SK-N-SH (cell line): ENCODE data around the gene C18orf32. TPM values are rescaled to one million over a fixed set of nuclear protein-coding genes. Genes with fewer than 3 reads are reported as not detected.

Experiments used
- CTCF ChIA-PET: fragments of 300-600, 350-600 bp; formaldehyde crosslinking; extraction: SDS; loops from one replicate; lab custom pipeline; 2021; lab: Yijun Ruan, JAX
- POLR2A ChIA-PET: fragments of 350-600 bp; sonication (Branson Sonifier 250); formaldehyde crosslinking; extraction: SDS; loops from one replicate; lab custom pipeline; 2020; ENCODE audit warnings: antibody characterized with exemption, inconsistent platforms; lab: Yijun Ruan, JAX
- DNase-seq: peaks from one replicate; pipeline ENCODE4 v3.0.0; 2012
- H2AFZ ChIP-seq: fragments of 200-600 bp; sonication (generic); 2 replicates; pipeline ENCODE4 v1.8.1; 2016; ENCODE audit warnings: antibody characterized with exemption, mild to moderate bottlenecking, low read depth
- H3F3A ChIP-seq: fragments of 200-600 bp; sonication (generic); replicated peaks from 2 replicates; pipeline ENCODE3; 2016; ENCODE audit warnings: antibody characterized with exemption, mild to moderate bottlenecking; ENCODE audit not compliant: insufficient read depth
- H3K27ac ChIP-seq, 2 experiments: fragments of 200-500 bp in 1 of 2; fragments of 200-600 bp in 1 of 2; sonication (Bioruptor generic) in 1 of 2; sonication (generic), shearing (Covaris generic) in 1 of 2; 2 replicates each; pipeline versions ENCODE4 v1.5.1 to v1.6.1; 2014 to 2016; ENCODE audit warnings: low read depth in 2 of 2, inconsistent platforms in 1 of 2, low read length in 1 of 2, mild to moderate bottlenecking in 1 of 2, mixed read lengths in 1 of 2
- H3K27me3 ChIP-seq: fragments of 200-600 bp; sonication (generic), shearing (Covaris generic); 2 replicates; pipeline ENCODE4 v1.6.1; 2016; ENCODE audit warnings: mixed run types; ENCODE audit not compliant: insufficient read depth
- H3K36me3 ChIP-seq, 2 experiments: fragments of 200-500 bp in 1 of 2; fragments of 200-600 bp in 1 of 2; sonication (Bioruptor generic) in 1 of 2; sonication (generic) in 1 of 2; replicated peaks in 1 of 2; 2 replicates each; pipeline versions ENCODE3 to v1.5.1; 2014 to 2016; ENCODE audit warnings: low read length in 1 of 2, mild to moderate bottlenecking in 1 of 2; ENCODE audit not compliant: insufficient read depth in 2 of 2, control insufficient read depth in 1 of 2
- H3K4me1 ChIP-seq, 2 experiments: fragments of 200-500 bp in 1 of 2; fragments of 200-600 bp in 1 of 2; sonication (Bioruptor generic) in 1 of 2; sonication (generic), shearing (Covaris generic) in 1 of 2; 2 replicates each; pipeline versions ENCODE4 v1.5.1 to v1.6.1; 2014 to 2016; ENCODE audit warnings: low read depth in 1 of 2, low read length in 1 of 2, mixed run types in 1 of 2; ENCODE audit not compliant: insufficient read depth in 2 of 2, control insufficient read depth in 1 of 2
- H3K4me2 ChIP-seq: fragments of 200-600 bp; sonication (generic), shearing (Covaris generic); 2 replicates; pipeline ENCODE4 v1.6.1; 2017; ENCODE audit warnings: mixed run types
- H3K4me3 ChIP-seq, 2 experiments: fragments of 200-500 bp in 1 of 2; fragments of 200-600 bp in 1 of 2; sonication (Bioruptor generic) in 1 of 2; sonication (generic), shearing (Covaris generic) in 1 of 2; 2 replicates each; pipeline versions ENCODE4 v1.5.1 to v1.8.1; 2014 to 2016; ENCODE audit warnings: low read depth in 2 of 2, inconsistent platforms in 1 of 2, low read length in 1 of 2, mild to moderate bottlenecking in 1 of 2, mixed read lengths in 1 of 2, moderate library complexity in 1 of 2
- H3K79me2 ChIP-seq: fragments of 200-600 bp; sonication (generic); 2 replicates; pipeline ENCODE4 v1.8.1; 2017; ENCODE audit warnings: mild to moderate bottlenecking; ENCODE audit not compliant: insufficient read depth
- H3K9ac ChIP-seq: fragments of 200-600 bp; sonication (generic); 2 replicates; pipeline ENCODE4 v1.6.1; 2017; ENCODE audit warnings: mixed run types
- H3K9me2 ChIP-seq: fragments of 200-600 bp; sonication (generic); 2 replicates; pipeline ENCODE4 v1.6.1; 2017; ENCODE audit warnings: mixed run types
- H3K9me3 ChIP-seq: fragments of 200-600 bp; sonication (generic); 2 replicates; pipeline ENCODE4 v1.6.1; 2017; ENCODE audit warnings: mixed run types, mild to moderate bottlenecking, moderate library complexity
- H4K20me1 ChIP-seq: fragments of 200-600 bp; sonication (generic); 2 replicates; pipeline ENCODE4 v1.6.1; 2017; ENCODE audit warnings: mild to moderate bottlenecking, mixed run types; ENCODE audit not compliant: insufficient read depth
- ELF1 ChIP-seq: IDR thresholded peaks from 2 replicates; pipeline ENCODE4 v1.4.0; 2012
- EP300 ChIP-seq, 2 experiments: IDR thresholded peaks; 2 replicates each; pipeline versions ENCODE4 v1.4.0 to v1.6.1; 2012; ENCODE audit warnings: borderline replicate concordance in 1 of 2, low read depth in 1 of 2, low read length in 1 of 2
- EZH2phosphoT487 ChIP-seq: fragments of 200-600 bp; sonication (generic); IDR thresholded peaks from 2 replicates; pipeline ENCODE4 v1.6.1; 2017; ENCODE audit warnings: low read depth, mixed run types, mild to moderate bottlenecking, antibody characterized with exemption, moderate library complexity, borderline replicate concordance
- FOSL2 ChIP-seq: IDR thresholded peaks from 2 replicates; pipeline ENCODE4 v1.4.0; 2012; ENCODE audit warnings: low read depth, mild to moderate bottlenecking, moderate library complexity, borderline replicate concordance
- GABPA ChIP-seq: IDR thresholded peaks from 2 replicates; pipeline ENCODE4 v1.4.0; 2012; ENCODE audit warnings: low read depth, mild to moderate bottlenecking
- GATA2 ChIP-seq: sonication (generic); formaldehyde crosslinking; IDR thresholded peaks from 2 replicates; pipeline ENCODE4 v1.5.0; 2020; ENCODE audit warnings: mild to moderate bottlenecking, missing genetic modification reagents
- MEF2A ChIP-seq: IDR thresholded peaks from 2 replicates; pipeline ENCODE4 v1.4.0; 2012; ENCODE audit warnings: low read depth, borderline replicate concordance
- PBX3 ChIP-seq: IDR thresholded peaks from 2 replicates; pipeline ENCODE4; 2012
- POLR2AphosphoS5 ChIP-seq: IDR thresholded peaks from 2 replicates; pipeline ENCODE4 v1.6.1; 2012; ENCODE audit warnings: low read depth, low read length
- RAD21 ChIP-seq: IDR thresholded peaks from 2 replicates; pipeline ENCODE4 v1.6.1; 2012; ENCODE audit warnings: mild to moderate bottlenecking, low read length
- RCOR1 ChIP-seq: fragments of 150-350 bp; IDR thresholded peaks from 2 replicates; pipeline ENCODE4 v1.6.1; 2017; ENCODE audit warnings: antibody characterized with exemption, low read length
- SIN3A ChIP-seq: IDR thresholded peaks from 2 replicates; pipeline ENCODE4 v1.6.1; 2012; ENCODE audit warnings: low read depth, mild to moderate bottlenecking, low read length, moderate library complexity, borderline replicate concordance
- SMC3 ChIP-seq: IDR thresholded peaks from 2 replicates; pipeline ENCODE4 v1.6.1; 2012; ENCODE audit warnings: low read depth, low read length, improper control_type of control experiment
- TCF12 ChIP-seq: IDR thresholded peaks from 2 replicates; pipeline ENCODE4 v1.4.0; 2012
- YY1 ChIP-seq: IDR thresholded peaks from 2 replicates; pipeline ENCODE4 v1.4.0; 2012; ENCODE audit warnings: low read depth, mild to moderate bottlenecking
- WGBS: methylation state at CpG from one replicate; pipeline ENCODE4 v1.1.6; 2017; ENCODE audit warnings: low lambda C conversion rate; 5-methylcytosine and 5-hydroxymethylcytosine counted together
- polyA plus RNA-seq, 3 experiments: library from polyadenylated mRNA; depleted of rRNA; stranded (reverse); fragments of >200 nt; gene quantifications; 2 replicates each; pipeline ENCODE4 v1.2.3, GENCODE V29; 2012
- TF ChIP-seq, protein P1 (sequence below): IDR thresholded peaks from 2 replicates; pipeline ENCODE4 v1.4.0; 2012; ENCODE audit warnings: low read depth
- TF ChIP-seq, protein P2 (sequence below): IDR thresholded peaks from 2 replicates; pipeline ENCODE4 v1.4.0; 2012; ENCODE audit warnings: low read depth, borderline replicate concordance

The C18orf32 gene
- polyA plus RNA-seq, 1 of the 3 experiments (the other 2 are of a cell fraction) = 29.4 TPM

GRCh38 chr18:49444581-49444980 lies 42.5 kb downstream of the C18orf32 start:
- no peak for DNase-seq
- Histone ChIP-seq H3K27ac (peak overlapping the region in 1 of 2 experiments; percentile 58; a peak in 1 of 4 replicates), H4K20me1 (no peaks in the 10 kb centered on the region), H3K4me3 (no peak overlapping the region), H3K36me3 (peaks cover 0 to 9% of the 10 kb centered on the region in 2 experiments), H3K9ac (no peak overlapping the region), H3F3A (peaks cover 9% of the 10 kb centered on the region), H3K4me2 (no peak overlapping the region), H3K9me2 (no peaks in the 10 kb centered on the region), H3K9me3 (peaks cover 8% of the 10 kb centered on the region; the same call in 1 of the 2 replicates), H2AFZ (no peak overlapping the region), H3K27me3 (no peaks in the 10 kb centered on the region), H3K4me1 (no peaks in the 10 kb centered on the region; a peak in 1 of 4 replicates), H3K79me2 (peaks cover 23% of the 10 kb centered on the region)
- TF ChIP-seq, protein P1, sequence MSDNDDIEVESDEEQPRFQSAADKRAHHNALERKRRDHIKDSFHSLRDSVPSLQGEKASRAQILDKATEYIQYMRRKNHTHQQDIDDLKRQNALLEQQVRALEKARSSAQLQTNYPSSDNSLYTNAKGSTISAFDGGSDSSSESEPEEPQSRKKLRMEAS = no peak
- TF ChIP-seq RAD21 = no peak
- TF ChIP-seq POLR2AphosphoS5 = no peak
- no peak for TF ChIP-seq ELF1
- peak; percentile 40; the same call in 1 of the 2 replicates for TF ChIP-seq TCF12
- TF ChIP-seq, protein P2, sequence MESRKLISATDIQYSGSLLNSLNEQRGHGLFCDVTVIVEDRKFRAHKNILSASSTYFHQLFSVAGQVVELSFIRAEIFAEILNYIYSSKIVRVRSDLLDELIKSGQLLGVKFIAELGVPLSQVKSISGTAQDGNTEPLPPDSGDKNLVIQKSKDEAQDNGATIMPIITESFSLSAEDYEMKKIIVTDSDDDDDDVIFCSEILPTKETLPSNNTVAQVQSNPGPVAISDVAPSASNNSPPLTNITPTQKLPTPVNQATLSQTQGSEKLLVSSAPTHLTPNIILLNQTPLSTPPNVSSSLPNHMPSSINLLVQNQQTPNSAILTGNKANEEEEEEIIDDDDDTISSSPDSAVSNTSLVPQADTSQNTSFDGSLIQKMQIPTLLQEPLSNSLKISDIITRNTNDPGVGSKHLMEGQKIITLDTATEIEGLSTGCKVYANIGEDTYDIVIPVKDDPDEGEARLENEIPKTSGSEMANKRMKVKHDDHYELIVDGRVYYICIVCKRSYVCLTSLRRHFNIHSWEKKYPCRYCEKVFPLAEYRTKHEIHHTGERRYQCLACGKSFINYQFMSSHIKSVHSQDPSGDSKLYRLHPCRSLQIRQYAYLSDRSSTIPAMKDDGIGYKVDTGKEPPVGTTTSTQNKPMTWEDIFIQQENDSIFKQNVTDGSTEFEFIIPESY = no peak
- CTCF ChIA-PET = interaction anchor here (2.1 kb wide), 1 partner anchor 12 kb away, joined by 6 read pairs; no protein-coding TSS in a partner anchor
- WGBS = 37% methylated on average over 3 of the region's 3 CpGs
- POLR2A ChIA-PET = no interaction called here

- Histone ChIP-seq H3K4me2 (no peak overlapping the region), H3K79me2 (peaks cover 18% of the 10 kb centered on the region), H3K27ac (peak overlapping the region in 1 of 2 experiments; percentile 58; a peak in 1 of 4 replicates), H3K9me2 (no peaks in the 10 kb centered on the region), H3K4me3 (no peak overlapping the region), H3K9me3 (peaks cover 4% of the 10 kb centered on the region; the same call in 1 of the 2 replicates)
- WGBS = 82% methylated on average over 2 of the region's 2 CpGs
- TF ChIP-seq RCOR1 (no peak), MEF2A (no peak), EZH2phosphoT487 (no peak), POLR2AphosphoS5 (no peak), EP300 (IDR thresholded peaks at IDR 0.05; ENCODE audit: borderline replicate concordance in 1 of 2, low read depth in 1 of 2, low read length in 1 of 2) (no peak), ELF1 (no peak), FOSL2 (no peak), PBX3 (no peak), GABPA (no peak), SIN3A (no peak), YY1 (no peak), SMC3 (no peak), GATA2 (CRISPR knock-in tag) (no peak)
- TF ChIP-seq, protein P1 = no peak
- TF ChIP-seq, protein P2 = no peak
- TF ChIP-seq, all 33 proteins: peak for 0
- H3F3A ChIP-seq = peaks cover 9% of the 10 kb centered on the region
- H3K36me3 ChIP-seq = peaks cover 0 to 4% of the 10 kb centered on the region in 2 experiments
- no peak for DNase-seq
- no peak overlapping the region for H2AFZ ChIP-seq
- H4K20me1 ChIP-seq = no peaks in the 10 kb centered on the region
- POLR2A ChIA-PET = no interaction called here
- no peaks in the 10 kb centered on the region for H3K27me3 ChIP-seq
- CTCF ChIA-PET = interaction anchor here (2.1 kb wide), 1 partner anchor 11 kb away, joined by 6 read pairs; no protein-coding TSS in a partner anchor
- H3K9ac ChIP-seq = no peak overlapping the region
- no peaks in the 10 kb centered on the region; a peak in 1 of 4 replicates for H3K4me1 ChIP-seq
Measured at GRCh38 chr18:49443837-49444236, 43.2 kb downstream of the C18orf32 start.
